Hepatocyte (in vitro differentiated cells): ENCODE data around the gene EIF3K.

ENCODE experiments used
- EZH2 ChIP-seq: fragments of 200-600 bp; sonication (generic); IDR thresholded peaks from 2 replicates; pipeline ENCODE4 v1.6.1; 2016; ENCODE audit warnings: antibody characterized with exemption, mild to moderate bottlenecking, borderline replicate concordance
- EZH2phosphoT487 ChIP-seq: fragments of 200-600 bp; sonication (generic); IDR thresholded peaks from one replicate; pipeline ENCODE4 v1.6.1; 2018; ENCODE audit warnings: antibody characterized with exemption, mild to moderate bottlenecking, low read depth, moderate library complexity; ENCODE audit not compliant: unreplicated experiment, severe bottlenecking
- TF ChIP-seq, protein P1 (sequence below): fragments of 200-600 bp; sonication (generic); IDR thresholded peaks from 2 replicates; pipeline ENCODE4 v1.5.1; 2016; ENCODE audit warnings: antibody characterized with exemption, mild to moderate bottlenecking; ENCODE audit not compliant: poor library complexity

DNA sequence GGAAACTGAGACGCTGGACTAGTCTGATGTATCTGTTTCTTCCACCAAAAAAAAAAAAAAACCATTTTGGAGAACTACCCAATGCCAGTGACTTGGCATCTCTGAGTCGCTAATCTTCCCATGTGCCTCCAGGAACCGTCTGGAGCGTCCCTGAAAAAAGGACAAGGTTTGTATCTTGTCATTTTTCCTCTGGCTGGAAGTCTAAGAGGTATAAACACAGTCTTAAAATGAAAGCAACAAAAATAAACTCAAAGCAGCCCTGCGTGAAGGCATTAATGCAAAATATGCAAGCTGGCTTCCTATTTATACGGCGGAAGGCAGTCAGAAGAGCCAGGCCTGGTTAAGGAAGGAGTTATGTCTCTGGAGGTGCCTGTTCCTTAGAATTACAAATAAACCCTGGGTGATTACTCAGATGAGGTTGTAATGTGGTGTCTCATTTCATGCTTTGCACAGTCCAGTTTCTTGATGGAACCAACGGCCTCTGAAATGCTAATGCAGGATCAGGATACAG is 48.7 kb downstream of the EIF3K start:
- TF ChIP-seq, protein P1, sequence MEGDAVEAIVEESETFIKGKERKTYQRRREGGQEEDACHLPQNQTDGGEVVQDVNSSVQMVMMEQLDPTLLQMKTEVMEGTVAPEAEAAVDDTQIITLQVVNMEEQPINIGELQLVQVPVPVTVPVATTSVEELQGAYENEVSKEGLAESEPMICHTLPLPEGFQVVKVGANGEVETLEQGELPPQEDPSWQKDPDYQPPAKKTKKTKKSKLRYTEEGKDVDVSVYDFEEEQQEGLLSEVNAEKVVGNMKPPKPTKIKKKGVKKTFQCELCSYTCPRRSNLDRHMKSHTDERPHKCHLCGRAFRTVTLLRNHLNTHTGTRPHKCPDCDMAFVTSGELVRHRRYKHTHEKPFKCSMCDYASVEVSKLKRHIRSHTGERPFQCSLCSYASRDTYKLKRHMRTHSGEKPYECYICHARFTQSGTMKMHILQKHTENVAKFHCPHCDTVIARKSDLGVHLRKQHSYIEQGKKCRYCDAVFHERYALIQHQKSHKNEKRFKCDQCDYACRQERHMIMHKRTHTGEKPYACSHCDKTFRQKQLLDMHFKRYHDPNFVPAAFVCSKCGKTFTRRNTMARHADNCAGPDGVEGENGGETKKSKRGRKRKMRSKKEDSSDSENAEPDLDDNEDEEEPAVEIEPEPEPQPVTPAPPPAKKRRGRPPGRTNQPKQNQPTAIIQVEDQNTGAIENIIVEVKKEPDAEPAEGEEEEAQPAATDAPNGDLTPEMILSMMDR = no peak
- TF ChIP-seq EZH2phosphoT487 (no peak), EZH2 (no peak)
